Measurements from ENCODE around the gene SCARB1. TPM values are rescaled to one million over a fixed set of nuclear protein-coding genes. Genes with fewer than 3 reads are reported as not detected.

Gene SCARB1
- total and polyA plus RNA-seq, 2 experiments from 2014 or later: 2.2 to 5.2 TPM

DNA sequence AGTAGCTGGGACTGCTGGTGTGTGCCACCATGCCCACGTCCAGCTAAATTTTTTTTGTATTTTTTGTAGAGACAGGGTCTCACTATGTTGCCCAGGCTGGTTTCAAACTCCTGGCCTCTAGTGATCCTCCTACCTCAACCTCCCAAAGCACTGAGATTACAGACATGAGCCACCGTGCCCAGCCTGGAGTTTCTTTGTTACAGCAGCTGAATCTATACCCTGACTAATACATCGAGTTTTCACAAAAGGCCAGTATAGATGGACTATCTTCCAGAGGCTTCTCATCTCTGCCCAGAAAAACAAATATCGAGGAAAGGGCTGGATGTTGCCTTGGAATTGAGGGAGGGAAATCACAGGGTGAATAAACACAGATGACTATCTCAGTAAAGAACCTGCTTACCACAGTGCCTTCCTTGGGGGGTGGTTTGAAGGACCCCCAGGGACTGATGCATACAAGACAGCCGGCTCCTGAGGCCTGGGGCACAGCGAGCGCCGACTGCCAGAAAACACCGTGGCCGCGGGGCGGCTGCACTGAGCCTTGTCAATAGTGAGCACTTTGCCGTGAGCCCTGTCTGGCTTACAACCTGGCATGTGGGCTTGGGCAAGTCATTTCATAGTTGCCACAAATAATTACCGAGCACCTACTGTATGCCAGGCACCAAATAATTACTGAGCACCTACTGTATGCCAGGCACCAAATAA, 111.9 kb downstream of the SCARB1 start:
- H3K27ac ChIP-seq: peak overlapping the region; percentile 33; the same call in 1 of the 2 replicates
- H3K4me2 ChIP-seq (ENCODE audit: unreplicated experiment): no peak overlapping the region
- no peaks in the 10 kb centered on the region for H3K9me3 ChIP-seq (ENCODE audit: low read depth)
- H3K36me3 ChIP-seq (ENCODE audit: low read depth): no peaks in the 10 kb centered on the region
- in situ Hi-C loops (cut with MboI): no loop called here
- H2AFZ ChIP-seq: no peak overlapping the region
- H3K4me3 ChIP-seq: no peak overlapping the region
- DNase-seq: no peak
- H3K9me2 ChIP-seq (ENCODE audit: insufficient read depth): no peaks in the 10 kb centered on the region
- TF ChIP-seq EZH2phosphoT487 (IDR thresholded peaks at IDR 0.05; ENCODE audit: insufficient read depth, low read depth) (no peak), EZH2 (IDR thresholded peaks at IDR 0.05; ENCODE audit: insufficient read depth, poor library complexity, severe bottlenecking) (no peak)
- H3K4me1 ChIP-seq (ENCODE audit: insufficient read depth): peaks cover 34% of the 10 kb centered on the region
- H3F3A ChIP-seq (ENCODE audit: insufficient read depth): peaks cover 31% of the 10 kb centered on the region
- WGBS, 2 experiments (ENCODE audit: low coverage in 1 of 2, low lambda C conversion rate in 2 of 2, missing lambda C conversion rate in 2 of 2): 89 to 91% methylated on average over 14 of the region's 14 CpGs
- no peaks in the 10 kb centered on the region for H3K27me3 ChIP-seq (replicated peaks; ENCODE audit: insufficient read depth)
- no peaks in the 10 kb centered on the region for H3K79me2 ChIP-seq (ENCODE audit: insufficient read depth)
- no peak overlapping the region for H3K9ac ChIP-seq
- H4K20me1 ChIP-seq (ENCODE audit: insufficient read depth): no peaks in the 10 kb centered on the region

DNA sequence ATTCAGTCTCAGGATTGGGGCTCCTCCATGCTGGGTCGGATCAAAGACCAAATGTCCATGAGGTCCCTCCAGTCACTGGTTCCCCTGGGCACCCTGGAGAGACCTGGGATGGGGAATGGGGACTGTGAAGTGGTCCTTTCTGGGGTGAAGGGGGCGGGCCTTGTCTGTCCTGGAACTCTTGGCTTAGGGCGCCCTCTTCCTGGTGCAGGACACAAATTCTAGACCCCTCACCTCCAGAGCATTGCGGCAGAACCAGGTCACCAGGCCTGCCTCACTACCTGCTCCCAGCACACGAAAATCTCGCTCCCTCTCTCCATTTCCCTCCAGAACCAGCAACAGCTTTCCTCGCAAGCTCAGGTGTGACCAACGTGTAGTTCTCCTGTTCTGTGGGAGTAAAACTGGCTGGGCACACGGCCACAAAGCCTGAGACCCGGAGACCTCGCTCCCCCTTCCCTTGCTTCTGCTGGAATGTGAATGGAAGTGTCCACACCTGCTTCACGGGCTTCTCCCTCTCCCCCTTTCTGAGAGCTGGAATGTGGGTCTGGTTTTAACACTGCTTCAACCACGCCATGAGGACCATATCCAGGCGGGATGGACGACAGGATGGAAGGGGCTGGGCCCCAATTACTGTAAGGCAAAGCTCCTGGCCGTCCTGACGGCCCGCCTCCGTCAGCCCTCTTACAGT, 112.7 kb downstream of the SCARB1 start:
- no peaks in the 10 kb centered on the region for H3K27me3 ChIP-seq (replicated peaks; ENCODE audit: insufficient read depth)
- no peak overlapping the region for H3K4me3 ChIP-seq
- no peaks in the 10 kb centered on the region for H4K20me1 ChIP-seq (ENCODE audit: insufficient read depth)
- peaks cover 39% of the 10 kb centered on the region for H3F3A ChIP-seq (ENCODE audit: insufficient read depth)
- peaks cover 42% of the 10 kb centered on the region for H3K4me1 ChIP-seq (ENCODE audit: insufficient read depth)
- no peaks in the 10 kb centered on the region for H3K36me3 ChIP-seq (ENCODE audit: low read depth)
- no peak overlapping the region for H2AFZ ChIP-seq
- no peak overlapping the region for H3K4me2 ChIP-seq (ENCODE audit: unreplicated experiment)
- no peaks in the 10 kb centered on the region for H3K9me3 ChIP-seq (ENCODE audit: low read depth)
- H3K9ac ChIP-seq: no peak overlapping the region
- H3K9me2 ChIP-seq (ENCODE audit: insufficient read depth): no peaks in the 10 kb centered on the region
- H3K27ac ChIP-seq: no peak overlapping the region
- TF ChIP-seq EZH2phosphoT487 (IDR thresholded peaks at IDR 0.05; ENCODE audit: insufficient read depth, low read depth): no peak
- no peak for TF ChIP-seq EZH2 (IDR thresholded peaks at IDR 0.05; ENCODE audit: insufficient read depth, poor library complexity, severe bottlenecking)
- in situ Hi-C loops (cut with MboI): no loop called here
- no peaks in the 10 kb centered on the region for H3K79me2 ChIP-seq (ENCODE audit: insufficient read depth)
- WGBS, 2 experiments (ENCODE audit: low coverage in 1 of 2, low lambda C conversion rate in 2 of 2, missing lambda C conversion rate in 2 of 2): 88 to 89% methylated on average over 19 of the region's 19 CpGs
- DNase-seq: no peak

DNA sequence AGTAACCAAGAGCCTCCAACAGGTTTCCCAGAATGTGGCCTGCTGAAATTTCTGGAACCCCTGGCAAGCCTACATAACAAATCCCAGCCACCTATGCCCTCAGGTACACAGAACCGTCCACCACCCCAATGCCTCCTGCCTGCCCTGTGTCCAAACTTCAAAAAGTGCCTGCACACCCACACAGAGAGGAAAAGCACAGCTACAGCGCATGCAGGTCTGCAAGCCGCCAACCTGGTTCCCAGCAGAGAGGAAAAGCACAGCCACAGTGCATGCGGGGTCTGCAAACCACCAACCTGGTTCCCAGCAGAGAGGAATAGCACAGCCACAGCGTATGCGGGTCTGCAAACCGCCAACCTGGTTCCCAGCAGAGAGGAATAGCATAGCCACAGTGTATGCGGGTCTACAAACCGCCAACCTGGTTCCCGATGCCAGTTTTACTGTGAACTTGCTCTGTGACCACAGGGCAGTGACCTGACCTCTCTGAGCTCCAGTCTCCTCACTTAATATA, 113.5 kb downstream of the SCARB1 start:
- Histone ChIP-seq H3K79me2 (ENCODE audit: insufficient read depth) (no peaks in the 10 kb centered on the region), H3K9ac (no peak overlapping the region), H2AFZ (no peak overlapping the region), H3K4me3 (no peak overlapping the region), H3F3A (ENCODE audit: insufficient read depth) (peaks cover 38% of the 10 kb centered on the region), H3K4me2 (ENCODE audit: unreplicated experiment) (no peak overlapping the region), H3K4me1 (ENCODE audit: insufficient read depth) (peaks cover 40% of the 10 kb centered on the region), H3K27me3 (replicated peaks; ENCODE audit: insufficient read depth) (no peaks in the 10 kb centered on the region), H3K36me3 (ENCODE audit: low read depth) (no peaks in the 10 kb centered on the region), H4K20me1 (ENCODE audit: insufficient read depth) (no peaks in the 10 kb centered on the region), H3K27ac (no peak overlapping the region), H3K9me3 (ENCODE audit: low read depth) (no peaks in the 10 kb centered on the region), H3K9me2 (ENCODE audit: insufficient read depth) (no peaks in the 10 kb centered on the region)
- DNase-seq: no peak
- WGBS, 2 experiments (ENCODE audit: low coverage in 1 of 2, low lambda C conversion rate in 2 of 2, missing lambda C conversion rate in 2 of 2): 94% methylated on average over 10 of the region's 10 CpGs
- in situ Hi-C loops (cut with MboI): no loop called here
- TF ChIP-seq EZH2 (IDR thresholded peaks at IDR 0.05; ENCODE audit: insufficient read depth, poor library complexity, severe bottlenecking) (no peak), EZH2phosphoT487 (IDR thresholded peaks at IDR 0.05; ENCODE audit: insufficient read depth, low read depth) (no peak)

DNA sequence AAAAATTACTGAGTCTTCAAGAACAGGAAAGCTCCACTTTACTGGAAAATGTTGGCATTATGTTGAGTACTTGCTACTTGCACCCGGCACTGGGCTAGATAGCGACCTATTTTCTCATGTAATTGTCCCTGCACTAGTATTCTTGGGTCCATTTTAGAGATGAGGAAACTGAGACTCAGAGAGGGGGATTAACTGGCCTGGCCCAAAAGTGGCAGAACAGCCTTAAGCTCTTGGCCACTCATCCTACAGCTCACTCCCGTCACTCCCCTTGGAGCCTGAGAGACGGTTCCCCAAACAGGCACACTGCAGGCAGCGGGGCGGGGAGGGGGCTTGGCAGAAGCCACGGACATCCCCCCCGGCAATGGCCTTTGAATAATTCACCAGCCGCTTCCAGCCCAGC, 113.9 kb downstream of the SCARB1 start:
- H3K27me3 ChIP-seq (replicated peaks; ENCODE audit: insufficient read depth): no peaks in the 10 kb centered on the region
- in situ Hi-C loops (cut with MboI): no loop called here
- peaks cover 40% of the 10 kb centered on the region for H3F3A ChIP-seq (ENCODE audit: insufficient read depth)
- H3K4me3 ChIP-seq: no peak overlapping the region
- no peaks in the 10 kb centered on the region for H3K79me2 ChIP-seq (ENCODE audit: insufficient read depth)
- H4K20me1 ChIP-seq (ENCODE audit: insufficient read depth): no peaks in the 10 kb centered on the region
- H3K4me1 ChIP-seq (ENCODE audit: insufficient read depth): peaks cover 35% of the 10 kb centered on the region
- TF ChIP-seq EZH2 (IDR thresholded peaks at IDR 0.05; ENCODE audit: insufficient read depth, poor library complexity, severe bottlenecking) (no peak), EZH2phosphoT487 (IDR thresholded peaks at IDR 0.05; ENCODE audit: insufficient read depth, low read depth) (no peak)
- no peak for DNase-seq
- no peaks in the 10 kb centered on the region for H3K9me3 ChIP-seq (ENCODE audit: low read depth)
- WGBS, 2 experiments (ENCODE audit: low coverage in 1 of 2, low lambda C conversion rate in 2 of 2, missing lambda C conversion rate in 2 of 2): 90% methylated on average over 9 of the region's 9 CpGs
- H3K9ac ChIP-seq: no peak overlapping the region
- no peak overlapping the region for H3K4me2 ChIP-seq (ENCODE audit: unreplicated experiment)
- no peak overlapping the region for H2AFZ ChIP-seq
- H3K36me3 ChIP-seq (ENCODE audit: low read depth): no peaks in the 10 kb centered on the region
- no peaks in the 10 kb centered on the region for H3K9me2 ChIP-seq (ENCODE audit: insufficient read depth)
- H3K27ac ChIP-seq: no peak overlapping the region
